GM21723 (cell line): Measurements from ENCODE around the gene SCCPDH.
"Not testable (repeated sequence)": the region's sequence is repeated elsewhere in the genome, so short reads cannot be mapped to it uniquely, and the experiment has no call there.

Source experiments
- ATAC-seq: cut with Tn5 transposase; IDR thresholded peaks from one replicate; pipeline ENCODE4 v1.9.1; 2021; ENCODE audit warnings: mild to moderate bottlenecking, moderate library complexity; ENCODE audit not compliant: unreplicated experiment

Gene SCCPDH

GRCh38 chr1:246724016-246724730 lies at the start of gene SCCPDH:
TSS of gene SCCPDH (plus strand) at chr1:246724409. CDS start at chr1:246724423, 14 bp downstream.
- ATAC-seq, result peak; percentile 95

GRCh38 chr1:246677842-246678241 lies 46.4 kb upstream of the SCCPDH start:
- no peak for ATAC-seq

- ATAC-seq, result no peak
Observed at GRCh38 chr1:246678816-246679793, 45.1 kb upstream of the SCCPDH start.

- ATAC-seq, result no peak
Observed at GRCh38 chr1:246679794-246680177, 44.4 kb upstream of the SCCPDH start.

GRCh38 chr1:246680190-246680589 lies 44.0 kb upstream of the SCCPDH start:
- ATAC-seq, result no peak

- no peak for ATAC-seq
Observed at GRCh38 chr1:246680696-246681130, 43.5 kb upstream of the SCCPDH start.

GRCh38 chr1:246681900-246682895 lies 42.0 kb upstream of the SCCPDH start:
- no peak for ATAC-seq

- no peak for ATAC-seq
Observed at GRCh38 chr1:246683521-246683920, 40.7 kb upstream of the SCCPDH start.

- no peak for ATAC-seq
Observed at GRCh38 chr1:246687002-246687401, 37.2 kb upstream of the SCCPDH start.

- ATAC-seq, result peak; percentile 98
Observed at GRCh38 chr1:246689409-246690008, 34.7 kb upstream of the SCCPDH start.

GRCh38 chr1:246690100-246690499 lies 34.1 kb upstream of the SCCPDH start:
- ATAC-seq, result no peak

GRCh38 chr1:246691622-246692495 lies 32.4 kb upstream of the SCCPDH start:
- no peak for ATAC-seq

GRCh38 chr1:246694213-246694895 lies 29.9 kb upstream of the SCCPDH start:
- not testable (repeated sequence) for ATAC-seq

GRCh38 chr1:246695136-246695535 lies 29.1 kb upstream of the SCCPDH start:
- no peak for ATAC-seq

GRCh38 chr1:246695666-246696065 lies 28.5 kb upstream of the SCCPDH start:
- ATAC-seq, result no peak

- ATAC-seq, result no peak
Observed at GRCh38 chr1:246698466-246699094, 25.6 kb upstream of the SCCPDH start.

- peak; percentile 95 for ATAC-seq
Observed at GRCh38 chr1:246699095-246699735, 25.0 kb upstream of the SCCPDH start.

- no peak for ATAC-seq
Observed at GRCh38 chr1:246703581-246703980, 20.6 kb upstream of the SCCPDH start.
